Fibroblast of skin of left biceps (primary cell): Measurements from ENCODE around the gene MLANA.

ENCODE experiments used
- DNase-seq, 2 experiments: peaks; one replicate each; pipeline ENCODE4 v3.0.0-alpha.2; 2013; ENCODE audit warnings: low read depth in 2 of 2

MLANA gene

DNA sequence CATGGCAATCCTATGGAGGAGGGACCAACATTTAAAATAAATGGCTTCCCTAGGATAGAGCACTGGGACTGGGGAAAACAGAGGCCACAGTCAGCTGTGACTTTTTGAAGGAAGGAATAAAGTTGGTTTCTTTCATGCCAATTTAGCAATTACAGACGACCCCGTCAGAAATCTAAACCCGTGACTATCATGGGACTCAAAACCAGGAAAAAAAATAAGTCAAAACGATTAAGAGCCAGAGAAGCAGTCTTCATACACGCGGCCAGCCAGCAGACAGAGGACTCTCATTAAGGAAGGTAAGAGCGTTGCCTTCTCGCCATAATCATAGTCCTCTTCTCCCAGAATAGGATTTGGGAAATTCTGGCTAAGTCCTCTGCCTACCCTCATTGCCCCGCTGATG, at the start of gene MLANA:
Gene MLANA (plus strand): TSS at position 249 of the 400 bp plus-strand sequence. CDS start 1,586 bp downstream, outside the sequence.
- no peak for DNase-seq

- no peak for DNase-seq
Observed at GRCh38 chr9:5841771-5842573, 48.7 kb upstream of the MLANA start.

DNA sequence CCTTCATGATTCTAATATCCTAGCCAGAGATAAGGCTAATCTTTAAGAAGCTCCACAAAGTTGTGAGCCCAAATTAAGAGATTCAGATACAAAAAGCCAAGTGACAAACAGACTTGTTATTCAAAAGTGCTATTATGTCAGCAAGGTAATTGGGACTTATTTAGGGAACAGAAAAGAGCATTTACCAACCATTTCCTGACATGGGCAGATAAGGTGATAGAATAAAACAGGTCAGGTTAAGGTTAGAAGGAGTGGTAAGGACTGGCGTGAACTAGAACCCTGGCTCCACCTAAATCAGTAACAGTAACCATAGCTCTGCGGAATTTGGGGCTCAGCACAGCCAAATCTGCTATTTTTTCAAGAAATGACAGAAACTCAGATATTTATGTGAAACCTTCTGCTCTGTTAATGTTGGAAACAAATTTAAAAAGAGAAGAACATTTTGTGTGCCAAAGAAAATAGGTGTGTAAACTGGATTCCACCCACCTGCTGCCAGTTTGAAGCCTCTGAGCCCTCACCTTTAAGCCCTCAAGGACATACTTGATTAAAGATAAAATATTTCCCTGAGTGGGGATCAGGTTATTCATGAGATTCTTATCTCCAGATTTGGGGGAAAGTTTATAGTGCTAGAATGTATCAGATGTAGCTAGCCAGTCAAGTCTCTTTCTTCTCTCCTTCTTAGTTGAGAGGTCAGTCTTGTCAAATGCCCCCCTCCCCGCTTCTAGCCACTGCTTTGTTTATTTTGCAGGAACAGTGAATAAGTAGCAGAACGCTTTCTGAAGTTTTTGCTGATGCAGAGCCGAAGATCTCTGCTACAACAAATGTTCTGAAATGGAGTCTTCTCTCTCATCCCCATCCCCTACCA, 47.5 kb upstream of the MLANA start:
- DNase-seq = no peak

- DNase-seq = no peak
Observed at GRCh38 chr9:5843794-5844471, 46.8 kb upstream of the MLANA start.

DNA sequence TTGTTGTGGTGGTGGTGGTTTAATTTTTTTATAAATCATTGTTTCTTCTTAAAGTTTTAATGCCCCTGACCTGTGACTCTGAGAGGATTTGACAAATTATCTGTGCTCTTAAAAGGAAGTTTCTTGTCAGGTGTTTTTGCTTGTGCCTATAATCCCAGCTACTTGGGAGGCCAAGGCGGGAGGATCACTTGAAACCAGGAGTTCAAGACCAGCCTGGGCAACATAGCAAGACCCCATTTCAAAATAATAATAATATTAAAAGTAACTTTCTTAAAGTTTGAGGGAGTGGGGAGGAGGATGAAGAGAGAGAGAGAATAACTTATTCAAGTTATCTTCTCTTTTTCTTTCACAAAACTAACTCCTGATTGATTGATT, 45.5 kb upstream of the MLANA start:
- DNase-seq = no peak

GRCh38 chr9:5846096-5846495, 44.6 kb upstream of the MLANA start:
- no peak for DNase-seq

DNA sequence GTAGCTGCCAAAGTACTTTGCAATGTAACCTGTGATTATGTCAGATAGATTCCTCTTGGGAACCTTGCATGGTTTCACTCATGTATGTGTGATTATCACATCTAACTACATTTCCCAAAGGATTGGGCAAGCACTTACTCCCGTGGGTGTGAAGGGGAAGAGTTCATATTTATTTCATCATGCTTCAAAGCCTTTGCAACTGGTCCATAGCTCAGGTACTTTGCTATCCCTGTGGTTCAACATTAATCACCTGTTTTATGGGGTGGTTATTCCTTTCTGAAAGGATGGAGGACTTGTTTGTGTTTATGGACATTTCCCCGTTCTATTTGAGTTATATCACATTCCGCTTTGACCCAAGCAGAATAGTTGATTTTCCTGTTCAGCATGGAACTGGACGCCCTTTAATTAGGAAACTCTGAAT, 44.2 kb upstream of the MLANA start:
- DNase-seq = no peak

DNA sequence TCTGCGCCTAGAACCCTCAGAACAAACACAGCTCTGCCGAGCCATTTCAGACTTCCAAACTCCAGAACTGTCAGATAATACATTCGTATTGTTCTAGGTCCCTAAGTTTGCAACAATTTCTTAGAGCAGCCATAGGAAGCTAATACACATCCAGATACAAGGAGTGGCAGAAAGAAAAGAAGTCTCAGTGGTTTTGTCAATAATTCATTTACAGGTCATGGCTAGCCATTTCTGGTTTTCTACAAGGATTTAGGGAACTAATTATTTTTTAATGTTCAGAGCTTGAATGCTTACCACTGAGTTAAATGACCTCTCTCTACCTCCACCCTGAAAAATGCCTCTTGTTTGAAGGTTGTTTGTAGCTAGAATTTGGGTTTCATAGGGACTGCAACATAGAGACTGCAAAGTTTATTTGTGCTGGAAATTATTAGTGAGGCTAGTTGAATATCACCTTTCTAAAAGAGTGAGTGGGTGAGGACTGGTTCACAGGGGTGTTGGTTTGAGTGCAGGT, 42.3 kb upstream of the MLANA start:
- DNase-seq = no peak

DNA sequence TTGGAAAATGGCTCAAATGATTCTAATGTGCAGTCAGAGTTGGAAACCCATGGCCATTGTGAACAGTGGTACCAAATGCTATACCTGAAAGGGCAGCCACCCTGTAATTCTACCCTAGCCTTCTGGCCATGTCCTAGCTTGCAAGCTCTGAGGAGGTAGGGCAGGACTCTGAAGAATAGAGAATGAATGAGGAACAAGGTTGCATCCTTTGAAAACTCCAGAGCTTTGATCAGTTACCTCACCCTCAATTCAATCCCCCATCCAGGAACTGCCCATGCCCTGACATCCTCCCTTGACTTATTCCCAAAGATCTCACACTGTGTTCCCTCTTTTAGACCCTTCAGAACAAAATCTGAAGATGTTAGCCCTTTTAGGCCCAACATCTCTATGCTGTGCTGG, 40.0 kb upstream of the MLANA start:
- DNase-seq = no peak

DNA sequence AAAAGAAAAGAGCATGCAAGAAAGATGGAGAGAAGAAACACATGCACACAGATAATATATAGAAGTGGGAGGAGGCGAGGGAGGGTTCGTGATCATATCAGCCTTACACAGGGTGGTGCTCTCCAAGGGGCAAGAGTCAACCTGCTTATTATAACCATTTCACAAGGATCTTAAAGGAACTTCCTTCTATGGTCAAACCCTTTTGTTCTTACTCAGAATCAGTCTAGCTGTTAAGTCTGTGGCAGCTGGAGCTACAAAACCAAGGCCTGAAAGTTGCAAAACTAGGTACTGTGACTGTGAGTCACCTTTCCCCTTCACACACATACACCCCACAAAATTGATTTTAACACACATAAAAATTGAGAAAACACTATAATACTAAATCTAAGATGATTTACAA, 39.2 kb upstream of the MLANA start:
- no peak for DNase-seq

DNA sequence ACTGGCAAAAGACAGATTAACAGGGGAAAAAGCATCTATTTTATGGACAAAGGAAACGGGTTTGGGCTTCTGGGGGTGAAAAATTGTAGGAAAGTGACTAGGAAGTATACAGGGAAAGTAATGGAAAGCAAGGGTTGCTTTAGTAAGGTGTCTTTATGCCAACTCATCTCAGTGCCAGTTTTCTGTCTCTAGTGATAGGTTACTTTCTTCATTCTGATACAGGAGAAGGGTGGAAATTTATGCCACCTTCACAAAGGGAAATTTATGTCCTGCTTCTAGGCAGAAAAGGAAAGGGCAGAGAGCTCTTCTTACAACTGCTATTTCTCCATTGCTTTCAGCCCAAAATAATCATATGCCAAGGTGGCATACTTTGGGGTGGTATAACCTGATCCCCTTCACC, 37.7 kb upstream of the MLANA start:
- DNase-seq = no peak

DNA sequence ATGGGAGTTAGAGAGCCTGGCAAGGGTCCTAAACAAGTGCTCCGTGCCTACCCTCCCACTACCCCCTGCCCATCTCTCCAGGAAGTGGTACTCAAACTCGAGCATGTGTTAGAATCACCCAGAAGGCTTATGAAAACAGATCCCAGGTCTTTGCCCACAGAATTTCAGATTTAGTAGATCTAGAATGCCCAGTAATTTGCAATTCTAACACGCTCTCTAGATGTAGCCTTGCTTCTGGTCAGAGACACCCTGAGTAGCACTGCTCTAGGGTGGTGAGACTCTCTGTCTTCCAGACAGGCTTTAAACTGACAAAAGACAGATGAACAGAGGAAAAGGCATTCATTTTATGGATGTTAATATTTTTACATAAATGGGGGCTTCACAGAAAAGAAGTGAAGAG, 37.1 kb upstream of the MLANA start:
- no peak for DNase-seq

DNA sequence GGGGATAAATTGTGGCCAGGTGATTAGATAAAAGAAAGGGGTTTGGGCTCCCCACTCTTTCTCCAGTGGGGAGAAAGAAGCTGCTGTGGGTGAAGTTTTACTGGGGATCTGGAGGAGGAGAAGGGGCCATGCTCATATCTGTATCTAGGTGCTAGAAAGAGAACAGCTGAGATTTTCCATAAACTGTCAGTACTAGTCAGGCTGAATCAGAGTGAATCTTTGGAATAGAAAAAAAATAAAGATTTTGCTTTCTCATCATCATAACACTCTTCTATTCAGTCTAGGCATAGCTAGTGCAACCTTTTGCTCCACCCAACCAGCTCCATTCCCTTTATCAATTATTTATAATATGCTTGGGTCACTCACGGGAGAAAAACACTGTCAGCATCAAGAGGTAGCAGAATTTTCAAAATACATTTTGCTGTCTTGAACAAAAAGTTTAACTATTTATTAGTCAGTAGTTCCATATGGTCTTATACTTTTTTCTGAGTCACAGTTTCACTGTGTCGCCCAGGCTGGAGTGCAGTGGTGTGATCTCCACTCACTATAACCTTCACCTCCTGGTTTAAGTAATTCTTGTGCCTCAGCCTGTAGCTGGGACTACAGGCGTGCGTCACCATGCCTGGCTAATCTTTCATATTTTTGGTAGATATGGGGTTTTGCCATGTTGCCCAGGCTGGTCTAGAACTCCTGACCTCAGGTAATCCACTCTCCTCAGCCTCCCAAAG, 36.5 kb upstream of the MLANA start:
- no peak for DNase-seq

DNA sequence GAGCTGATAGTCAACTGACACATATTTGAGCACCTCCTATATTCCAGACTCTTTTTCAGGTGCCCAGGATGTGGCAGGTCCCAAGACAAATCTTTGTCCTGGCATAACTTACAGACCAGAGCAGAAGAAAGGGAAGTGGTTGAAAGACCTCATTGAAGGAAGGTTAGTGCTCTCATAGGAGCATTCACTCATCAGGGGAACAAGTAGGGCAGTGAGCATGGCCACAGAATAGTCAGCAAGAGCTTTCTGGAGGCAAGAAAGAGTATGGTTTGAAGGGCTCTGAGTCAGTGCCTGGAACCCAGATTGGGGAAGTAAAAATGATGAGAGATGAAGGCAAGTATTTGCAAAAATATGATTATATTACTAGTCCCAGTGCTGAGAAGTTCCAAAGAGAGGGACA, 32.8 kb upstream of the MLANA start:
- DNase-seq = no peak

- no peak for DNase-seq
Observed at GRCh38 chr9:5858833-5859232, 31.9 kb upstream of the MLANA start.

GRCh38 chr9:5863092-5863746, 27.5 kb upstream of the MLANA start:
- DNase-seq = no peak

- DNase-seq = no peak
Observed at GRCh38 chr9:5864446-5864845, 26.2 kb upstream of the MLANA start.

DNA sequence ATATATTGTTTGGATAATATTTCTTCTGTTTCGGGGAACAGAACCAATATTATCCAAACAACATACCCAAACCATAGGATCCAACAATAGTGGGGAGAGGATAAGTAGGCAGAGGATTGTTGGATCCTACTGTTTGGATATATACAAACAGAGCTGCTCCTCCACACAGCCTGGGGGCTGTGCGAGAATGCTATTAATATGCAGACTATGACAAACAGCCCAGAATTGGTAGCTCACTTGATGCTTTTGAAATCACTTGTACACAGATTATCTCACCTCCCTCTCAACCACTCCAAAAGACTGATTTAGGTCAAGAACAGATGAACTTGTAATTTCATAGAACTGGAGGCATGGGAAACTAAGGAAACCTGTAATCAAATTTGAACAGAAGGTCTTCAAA, 24.4 kb upstream of the MLANA start:
- no peak for DNase-seq

- no peak for DNase-seq
Observed at GRCh38 chr9:5866685-5867084, 24.0 kb upstream of the MLANA start.

DNA sequence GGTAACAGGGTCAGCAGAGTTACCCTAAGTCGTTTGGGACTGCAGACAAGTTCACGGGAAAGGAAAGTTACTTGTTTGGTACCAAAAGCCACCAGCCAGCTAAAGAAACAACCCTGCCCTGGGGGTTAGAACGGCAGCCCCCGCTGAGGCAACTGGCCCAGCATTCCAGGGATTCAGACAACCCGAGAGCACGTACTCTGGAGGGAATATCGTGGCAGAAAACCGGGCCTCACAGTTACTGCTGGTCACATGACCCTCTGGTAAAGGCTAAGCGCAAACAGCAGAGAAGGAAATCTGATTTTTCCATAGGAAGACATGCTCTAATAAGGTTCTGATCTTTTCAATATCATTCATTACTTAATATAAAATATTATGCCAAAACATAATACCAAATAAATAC, 22.5 kb upstream of the MLANA start:
- DNase-seq = no peak
